ENCODE results near the gene ZC3H13. TPM values are rescaled to one million over a fixed set of nuclear protein-coding genes. Genes with fewer than 3 reads are reported as not detected.
A peak's percentile ranks its signal among the peaks of the same experiment; 100 is the strongest.

The ZC3H13 gene
- total RNA-seq, 4 donors from 2014 or later: 33.6 to 47.8 (median 36.4) TPM

- no peak for DNase-seq (ENCODE audit: extremely low spot score)
- 31% methylated on average over 18 of the region's 18 CpGs for WGBS
- intact Hi-C loops (cut with DNase I): no loop called here
- Histone ChIP-seq H3K27ac (replicated peaks in 1 of 4) (peak overlapping the region; percentile 91 to 95 (median 94)), H3K4me1 (peaks cover 26 to 36% (median 32%) of the 10 kb centered on the region in 4 donors), H3K9me3 (no peaks in the 10 kb centered on the region), H3K36me3 (no peaks in the 10 kb centered on the region), H3K27me3 (no peaks in the 10 kb centered on the region), H3K4me3 (peak overlapping the region; percentile 80 to 96 (median 85))
- TF ChIP-seq EP300 (IDR thresholded peaks at IDR 0.05): no peak
- TF ChIP-seq POLR2A (IDR thresholded peaks at IDR 0.05; ENCODE audit: low read depth): no peak
- no peak for TF ChIP-seq POLR2AphosphoS5 (IDR thresholded peaks at IDR 0.05)
- TF ChIP-seq CTCF (IDR thresholded peaks at IDR 0.05): no peak
These were observed 841 bp upstream of the ZC3H13 start for GRCh38 chr13:46053162-46054012.

- Histone ChIP-seq H3K27ac (replicated peaks in 1 of 4) (peak overlapping the region; percentile 91 to 95 (median 94)), H3K4me1 (peaks cover 26 to 37% (median 32%) of the 10 kb centered on the region in 4 donors), H3K4me3 (peak overlapping the region; percentile 80 to 96 (median 85)), H3K9me3 (no peaks in the 10 kb centered on the region), H3K36me3 (no peaks in the 10 kb centered on the region), H3K27me3 (no peaks in the 10 kb centered on the region)
- intact Hi-C loops (cut with DNase I): no loop called here
- TF ChIP-seq CTCF (IDR thresholded peaks at IDR 0.05) (no peak), POLR2AphosphoS5 (IDR thresholded peaks at IDR 0.05) (no peak), POLR2A (IDR thresholded peaks at IDR 0.05; ENCODE audit: low read depth) (no peak), EP300 (IDR thresholded peaks at IDR 0.05) (no peak)
- DNase-seq (ENCODE audit: extremely low spot score): no peak
- WGBS: under 1% methylated on average over 7 of the region's 7 CpGs
These were observed 603 bp downstream of the ZC3H13 start for GRCh38 chr13:46051968-46052318.

DNA sequence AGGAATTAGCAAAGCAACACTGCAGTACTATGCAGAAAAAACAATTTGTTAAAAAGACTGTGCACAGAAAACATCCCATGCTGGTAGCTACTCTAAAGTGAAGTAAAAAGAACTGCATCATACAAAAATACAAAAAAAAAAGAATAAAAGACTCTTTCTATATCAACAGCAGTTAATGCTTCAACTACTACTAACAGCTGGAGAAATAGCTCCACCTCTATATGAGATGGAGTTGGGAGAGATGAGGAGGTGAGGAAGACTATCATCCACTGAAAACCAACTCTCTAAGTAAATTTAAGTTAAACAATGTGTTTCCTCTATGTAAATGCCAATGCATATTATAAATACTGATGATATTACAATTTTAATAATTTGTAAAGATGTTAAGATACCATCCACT lies 1.8 kb downstream of the ZC3H13 start:
- no peak for TF ChIP-seq POLR2A (IDR thresholded peaks at IDR 0.05; ENCODE audit: low read depth)
- TF ChIP-seq EP300 (IDR thresholded peaks at IDR 0.05): no peak
- no peak for TF ChIP-seq POLR2AphosphoS5 (IDR thresholded peaks at IDR 0.05)
- TF ChIP-seq CTCF (IDR thresholded peaks at IDR 0.05): no peak
- no peak for DNase-seq (ENCODE audit: extremely low spot score)
- Histone ChIP-seq H3K4me1 (peaks cover 26 to 42% (median 32%) of the 10 kb centered on the region in 4 donors), H3K4me3 (no peak overlapping the region), H3K27me3 (no peaks in the 10 kb centered on the region), H3K27ac (replicated peaks in 1 of 4) (no peak overlapping the region), H3K9me3 (no peaks in the 10 kb centered on the region), H3K36me3 (no peaks in the 10 kb centered on the region)
- intact Hi-C loops (cut with DNase I): no loop called here

GRCh38 chr13:46045424-46045823 lies 7.1 kb downstream of the ZC3H13 start:
- Histone ChIP-seq H3K9me3 (no peaks in the 10 kb centered on the region), H3K4me1 (peaks cover 4 to 19% (median 10%) of the 10 kb centered on the region in 4 donors), H3K4me3 (no peak overlapping the region), H3K27me3 (no peaks in the 10 kb centered on the region), H3K27ac (replicated peaks in 1 of 4) (no peak overlapping the region), H3K36me3 (peaks cover 0 to 18% (median 7%) of the 10 kb centered on the region in 4 donors)
- TF ChIP-seq EP300 (IDR thresholded peaks at IDR 0.05) (no peak), CTCF (IDR thresholded peaks at IDR 0.05) (no peak), POLR2A (IDR thresholded peaks at IDR 0.05; ENCODE audit: low read depth) (no peak), POLR2AphosphoS5 (IDR thresholded peaks at IDR 0.05) (no peak)
- intact Hi-C loops (cut with DNase I): no loop called here
- WGBS: 85% methylated on average over 2 of the region's 2 CpGs
- DNase-seq (ENCODE audit: extremely low spot score): no peak

Data from esophagus muscularis mucosa (tissue), 4 donors.